Esophagus squamous epithelium (tissue), 4 donors: Measurements from ENCODE around the gene PLCB1.

Experiments
- CTCF ChIP-seq, 6 experiments: fragments of 450-650 bp in 4 of 6; fragments of 200-600 bp in 2 of 6; sonication (generic) in 2 of 6; IDR thresholded peaks; one replicate each; pipeline ENCODE4 v1.5.1; 2016 to 2019; ENCODE audit warnings: antibody characterized with exemption in 6 of 6, mild to moderate bottlenecking in 4 of 6, moderate library complexity in 4 of 6
- POLR2A ChIP-seq, 4 donors: fragments of 450-650 bp; IDR thresholded peaks; one replicate each; pipeline ENCODE4 v1.6.1; 2017; ENCODE audit warnings: antibody characterized with exemption in 4 of 4, mild to moderate bottlenecking in 4 of 4, moderate library complexity in 3 of 4

- TF ChIP-seq POLR2A (IDR thresholded peaks at IDR 0.05) (no peak), CTCF (IDR thresholded peaks at IDR 0.05) (no peak)
These were observed 392.3 kb downstream of the PLCB1 start for GRCh38 chr20:8524101-8525016.
